PC-9 (cell line): ENCODE measurements around the gene LCLAT1.

Experiments
- EZH2 ChIP-seq: fragments of 200-600 bp; sonication (generic); IDR thresholded peaks from 2 replicates; pipeline ENCODE4 v1.8.0; 2017; ENCODE audit warnings: antibody characterized with exemption, low read depth
- TF ChIP-seq, protein P1 (sequence below): fragments of 200-600 bp; sonication (generic); conservative IDR thresholded peaks from 2 replicates; pipeline ENCODE4 v1.6.1; 2017; ENCODE audit warnings: mixed run types, antibody characterized with exemption, mild to moderate bottlenecking, moderate library complexity

DNA sequence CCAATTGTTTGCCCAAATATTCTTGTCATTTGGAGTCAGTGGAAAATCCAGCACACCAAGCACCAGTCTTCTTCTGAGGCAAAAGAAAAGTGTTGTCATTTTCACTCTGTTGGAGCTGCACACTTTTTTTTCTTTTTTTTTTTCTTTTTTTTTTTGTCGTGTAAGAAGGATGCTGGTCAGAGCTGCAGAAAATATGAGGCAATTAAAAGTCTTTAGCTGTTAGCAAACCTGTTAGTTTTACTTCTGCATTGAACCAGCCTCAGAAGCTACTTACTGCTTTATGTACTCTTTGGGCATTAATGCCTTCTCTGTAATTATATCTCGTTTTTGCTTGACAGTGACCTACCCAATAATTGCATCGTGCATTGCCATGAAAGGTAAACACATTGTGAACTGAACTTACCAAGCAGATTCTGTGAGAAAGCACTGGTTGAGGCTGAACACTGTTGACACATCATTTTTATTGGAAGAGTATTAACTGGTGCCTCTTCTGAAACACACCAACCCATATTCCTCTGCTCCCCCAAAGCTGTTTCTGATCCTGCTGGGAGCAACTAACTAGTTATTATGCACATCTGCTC lies 194.8 kb downstream of the LCLAT1 start:
- TF ChIP-seq, protein P1, sequence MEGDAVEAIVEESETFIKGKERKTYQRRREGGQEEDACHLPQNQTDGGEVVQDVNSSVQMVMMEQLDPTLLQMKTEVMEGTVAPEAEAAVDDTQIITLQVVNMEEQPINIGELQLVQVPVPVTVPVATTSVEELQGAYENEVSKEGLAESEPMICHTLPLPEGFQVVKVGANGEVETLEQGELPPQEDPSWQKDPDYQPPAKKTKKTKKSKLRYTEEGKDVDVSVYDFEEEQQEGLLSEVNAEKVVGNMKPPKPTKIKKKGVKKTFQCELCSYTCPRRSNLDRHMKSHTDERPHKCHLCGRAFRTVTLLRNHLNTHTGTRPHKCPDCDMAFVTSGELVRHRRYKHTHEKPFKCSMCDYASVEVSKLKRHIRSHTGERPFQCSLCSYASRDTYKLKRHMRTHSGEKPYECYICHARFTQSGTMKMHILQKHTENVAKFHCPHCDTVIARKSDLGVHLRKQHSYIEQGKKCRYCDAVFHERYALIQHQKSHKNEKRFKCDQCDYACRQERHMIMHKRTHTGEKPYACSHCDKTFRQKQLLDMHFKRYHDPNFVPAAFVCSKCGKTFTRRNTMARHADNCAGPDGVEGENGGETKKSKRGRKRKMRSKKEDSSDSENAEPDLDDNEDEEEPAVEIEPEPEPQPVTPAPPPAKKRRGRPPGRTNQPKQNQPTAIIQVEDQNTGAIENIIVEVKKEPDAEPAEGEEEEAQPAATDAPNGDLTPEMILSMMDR = no peak
- TF ChIP-seq EZH2 = no peak
